ENCODE results near the gene CEP20. TPM values are rescaled to one million over a fixed set of nuclear protein-coding genes. Genes with fewer than 3 reads are reported as not detected.
"Not testable (repeated sequence)": the region's sequence is repeated elsewhere in the genome, so short reads cannot be mapped to it uniquely, and the experiment has no call there.

Gene CEP20
- total RNA-seq, 2 experiments from 2014 or later = 38.8 to 45.0 TPM

DNA sequence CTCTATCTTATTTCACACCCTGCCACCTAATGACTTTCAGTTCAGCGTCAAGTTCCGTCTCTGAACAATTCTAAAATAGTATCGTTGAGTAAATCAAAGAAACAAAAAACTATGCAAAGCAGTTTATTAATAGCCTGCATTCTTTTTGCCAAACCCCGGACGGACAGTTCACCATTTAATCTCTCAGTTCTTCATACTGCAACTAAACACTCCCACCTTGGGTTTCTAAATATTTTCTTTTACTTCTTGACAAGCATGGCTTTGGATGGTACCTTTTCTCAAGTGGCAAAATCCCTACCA lies 32.7 kb downstream of the CEP20 start:
- peaks cover 8% of the 10 kb centered on the region for H3K4me1 Mint-ChIP-seq (ENCODE audit: low read depth)
- DNase-seq (no peak), ATAC-seq (no peak)
- no peak overlapping the region for H3K4me3 Mint-ChIP-seq
- ChIA-PET CTCF (no interaction called here), POLR2A (interaction anchor here (0.7 kb wide), 1 partner anchor 65 kb away, joined by 3 read pairs; no protein-coding TSS in a partner anchor)
- no peaks in the 10 kb centered on the region for H3K9me3 Mint-ChIP-seq (ENCODE audit: insufficient read depth)
- no peak overlapping the region for H3K27ac Mint-ChIP-seq
- H3K36me3 Mint-ChIP-seq (ENCODE audit: low read depth) = no peaks in the 10 kb centered on the region
- peaks cover 46% of the 10 kb centered on the region for H3K27me3 Mint-ChIP-seq (ENCODE audit: low read depth)

DNA sequence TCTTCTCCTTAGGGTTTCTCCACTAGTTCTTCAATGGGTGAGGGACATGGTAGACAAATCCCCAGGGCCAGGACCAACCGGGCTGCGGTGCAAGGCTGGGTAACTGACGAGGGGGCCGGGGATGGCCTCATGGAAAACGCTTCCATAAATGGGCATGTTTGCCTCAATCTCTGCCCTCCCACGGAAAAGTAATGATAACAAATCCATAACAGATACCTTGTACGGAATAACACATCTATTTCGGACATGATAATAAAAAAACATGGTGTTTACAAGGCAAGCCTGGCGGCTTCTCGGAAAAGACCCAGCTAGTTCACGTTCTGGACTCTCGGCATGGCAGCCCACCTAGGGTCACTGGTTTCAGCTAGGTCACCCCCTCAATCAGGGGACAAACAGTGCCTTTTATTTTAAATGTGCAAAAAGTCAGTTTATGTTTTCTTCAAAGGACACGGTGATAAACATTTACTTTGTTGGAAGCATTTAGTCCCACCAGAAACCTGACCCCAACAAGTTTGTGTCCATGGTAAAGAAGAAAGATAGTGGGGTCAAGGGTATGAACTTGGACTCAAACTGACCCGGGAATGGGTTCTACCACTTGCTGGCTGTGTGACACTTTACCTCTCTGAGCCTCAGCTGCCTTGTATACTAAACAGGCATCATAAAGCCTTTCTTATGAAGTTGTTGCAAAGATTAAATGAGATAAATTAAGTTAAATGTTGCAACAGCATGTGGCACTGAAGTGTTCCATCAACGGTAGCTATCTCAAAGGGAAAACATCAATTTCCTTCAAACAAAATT lies 33.3 kb downstream of the CEP20 start:
- DNase-seq = no peak
- ChIA-PET POLR2A (interaction anchor here (0.7 kb wide), 1 partner anchor 66 kb away, joined by 3 read pairs; no protein-coding TSS in a partner anchor), CTCF (no interaction called here)
- H3K9me3 Mint-ChIP-seq (ENCODE audit: insufficient read depth) = no peaks in the 10 kb centered on the region
- H3K4me3 Mint-ChIP-seq = no peak overlapping the region
- H3K4me1 Mint-ChIP-seq (ENCODE audit: low read depth) = peaks cover 8% of the 10 kb centered on the region
- no peaks in the 10 kb centered on the region for H3K36me3 Mint-ChIP-seq (ENCODE audit: low read depth)
- no peak for ATAC-seq
- H3K27ac Mint-ChIP-seq = no peak overlapping the region
- H3K27me3 Mint-ChIP-seq (ENCODE audit: low read depth) = peaks cover 46% of the 10 kb centered on the region

DNA sequence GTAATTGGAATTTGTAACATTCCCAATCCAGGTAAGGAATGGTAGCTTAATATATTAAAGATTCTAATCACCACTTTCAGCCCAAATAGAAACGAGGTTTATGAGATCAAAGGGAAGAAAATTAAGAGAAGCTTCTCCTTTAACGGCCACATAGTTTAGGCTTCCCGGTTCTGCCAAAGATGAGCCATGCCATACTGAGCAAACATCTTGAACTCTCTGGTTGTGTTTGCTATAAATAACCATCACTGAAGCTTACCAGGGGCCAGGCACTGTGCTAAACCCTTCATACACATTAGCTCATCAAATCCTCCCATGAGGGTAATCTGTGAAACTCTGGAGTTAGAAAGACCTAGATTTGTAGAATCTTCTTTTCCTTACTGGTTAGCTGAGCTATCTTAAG lies 34.3 kb downstream of the CEP20 start:
- ATAC-seq = no peak
- Mint-ChIP-seq H3K4me3 (no peak overlapping the region), H3K36me3 (ENCODE audit: low read depth) (no peaks in the 10 kb centered on the region), H3K27me3 (ENCODE audit: low read depth) (peaks cover 42% of the 10 kb centered on the region), H3K27ac (no peak overlapping the region), H3K4me1 (ENCODE audit: low read depth) (peaks cover 8% of the 10 kb centered on the region), H3K9me3 (ENCODE audit: insufficient read depth) (no peaks in the 10 kb centered on the region)
- ChIA-PET POLR2A (no interaction called here), CTCF (no interaction called here)
- no peak for DNase-seq

DNA sequence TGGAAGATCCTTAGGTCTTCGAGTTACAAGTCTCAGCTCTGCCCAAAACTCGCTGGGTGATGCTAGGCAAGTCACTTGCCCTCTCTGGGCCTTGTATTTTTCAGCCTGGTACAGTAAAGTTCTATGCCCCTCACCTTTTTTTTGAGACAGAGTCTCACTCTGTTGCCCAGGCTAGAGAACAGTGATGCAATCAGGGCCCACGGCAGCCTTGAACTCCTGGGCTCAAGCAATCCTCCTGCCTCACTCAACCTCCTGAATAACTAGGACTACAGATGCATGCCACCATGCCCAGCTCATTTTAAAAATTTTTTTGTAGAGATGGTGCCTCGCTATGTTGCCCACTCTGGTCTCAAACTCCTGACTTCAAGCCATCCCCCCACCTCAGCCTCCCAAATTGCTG lies 35.4 kb downstream of the CEP20 start:
- H3K9me3 Mint-ChIP-seq (ENCODE audit: insufficient read depth) = no peaks in the 10 kb centered on the region
- H3K36me3 Mint-ChIP-seq (ENCODE audit: low read depth) = no peaks in the 10 kb centered on the region
- H3K4me3 Mint-ChIP-seq = no peak overlapping the region
- ATAC-seq (no peak), DNase-seq (no peak)
- ChIA-PET CTCF (no interaction called here), POLR2A (no interaction called here)
- H3K27ac Mint-ChIP-seq = no peak overlapping the region
- peaks cover 8% of the 10 kb centered on the region for H3K4me1 Mint-ChIP-seq (ENCODE audit: low read depth)
- H3K27me3 Mint-ChIP-seq (ENCODE audit: low read depth) = peaks cover 39% of the 10 kb centered on the region

DNA sequence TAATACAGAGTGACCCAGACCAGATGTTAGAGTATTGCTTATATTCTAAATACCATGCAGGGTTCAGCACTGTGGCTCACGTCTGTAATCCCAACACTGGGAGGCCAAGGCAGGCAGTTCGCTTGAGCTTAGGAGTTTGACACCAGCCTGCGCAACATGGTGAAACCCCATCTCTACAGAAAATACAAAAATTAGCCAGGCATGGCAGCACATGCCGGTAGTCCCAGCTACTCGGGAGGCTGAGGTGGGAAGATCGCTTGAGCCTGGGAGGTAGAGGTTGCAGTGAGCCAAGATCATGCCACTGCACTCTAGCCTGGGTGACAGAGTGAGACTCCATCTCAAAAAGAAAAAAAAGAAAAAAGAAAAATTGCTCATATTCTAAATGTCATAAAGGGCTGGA lies 37.8 kb downstream of the CEP20 start:
- not testable (repeated sequence) for H3K36me3 Mint-ChIP-seq (ENCODE audit: low read depth); H3K4me1 Mint-ChIP-seq (ENCODE audit: low read depth); DNase-seq; H3K27ac Mint-ChIP-seq; ATAC-seq; H3K4me3 Mint-ChIP-seq; H3K9me3 Mint-ChIP-seq (ENCODE audit: insufficient read depth)
- ChIA-PET POLR2A (interaction anchor here (0.6 kb wide), 1 partner anchor 316 kb away, joined by 3 read pairs; no protein-coding TSS in a partner anchor), CTCF (interaction anchor here (1.3 kb wide), 1 partner anchor 8 kb away, joined by 3 read pairs; no protein-coding TSS in a partner anchor)
- peaks cover 19% of the 10 kb centered on the region for H3K27me3 Mint-ChIP-seq (ENCODE audit: low read depth)

DNA sequence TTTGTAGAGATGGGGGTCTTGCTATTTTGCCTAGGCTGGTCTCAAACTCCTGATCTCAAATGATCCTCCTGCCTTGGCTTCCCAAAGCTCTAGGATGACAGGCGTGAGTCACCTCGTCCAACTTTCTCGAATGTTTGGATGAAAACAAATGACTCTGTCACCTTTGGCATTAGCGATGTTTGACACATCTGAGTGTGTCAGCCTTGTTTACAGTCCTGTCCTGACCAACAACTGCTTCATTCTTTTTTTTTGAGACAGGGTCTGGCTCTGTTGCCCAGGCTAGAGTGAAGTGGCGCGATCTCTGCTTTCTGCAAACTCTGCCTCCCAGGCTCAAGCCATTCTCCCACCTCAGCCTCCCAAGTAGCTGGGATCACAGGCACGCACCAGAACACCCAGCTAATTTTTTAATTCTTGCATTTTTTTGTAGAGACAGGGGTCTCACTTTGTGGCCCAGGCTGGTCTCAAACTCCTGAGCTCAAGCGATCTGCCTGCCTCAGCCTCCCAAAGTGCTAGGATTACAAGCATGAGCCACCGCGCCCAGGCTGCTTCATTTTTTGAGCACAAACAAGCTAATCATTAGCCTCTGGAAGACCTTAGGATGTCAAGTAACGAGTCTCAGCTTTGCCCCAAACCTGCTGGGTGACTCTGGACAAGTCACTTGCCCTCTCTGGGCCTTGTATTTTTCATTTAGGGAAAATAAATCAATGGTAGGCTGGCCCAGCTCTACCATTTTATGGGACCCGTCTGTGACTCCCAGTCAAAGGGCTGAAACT lies 39.0 kb downstream of the CEP20 start:
- Mint-ChIP-seq H3K36me3 (ENCODE audit: low read depth) (no peaks in the 10 kb centered on the region), H3K27ac (no peak overlapping the region), H3K27me3 (ENCODE audit: low read depth) (peaks cover 16% of the 10 kb centered on the region), H3K4me3 (no peak overlapping the region), H3K4me1 (ENCODE audit: low read depth) (no peaks in the 10 kb centered on the region), H3K9me3 (ENCODE audit: insufficient read depth) (no peaks in the 10 kb centered on the region)
- ChIA-PET CTCF (interaction anchor here (1.3 to 1.5 kb wide), 2 partner anchors 9 to 25 kb away, joined by 3 read pairs; no protein-coding TSS in a partner anchor), POLR2A (no interaction called here)
- ATAC-seq = no peak
- no peak for DNase-seq

DNA sequence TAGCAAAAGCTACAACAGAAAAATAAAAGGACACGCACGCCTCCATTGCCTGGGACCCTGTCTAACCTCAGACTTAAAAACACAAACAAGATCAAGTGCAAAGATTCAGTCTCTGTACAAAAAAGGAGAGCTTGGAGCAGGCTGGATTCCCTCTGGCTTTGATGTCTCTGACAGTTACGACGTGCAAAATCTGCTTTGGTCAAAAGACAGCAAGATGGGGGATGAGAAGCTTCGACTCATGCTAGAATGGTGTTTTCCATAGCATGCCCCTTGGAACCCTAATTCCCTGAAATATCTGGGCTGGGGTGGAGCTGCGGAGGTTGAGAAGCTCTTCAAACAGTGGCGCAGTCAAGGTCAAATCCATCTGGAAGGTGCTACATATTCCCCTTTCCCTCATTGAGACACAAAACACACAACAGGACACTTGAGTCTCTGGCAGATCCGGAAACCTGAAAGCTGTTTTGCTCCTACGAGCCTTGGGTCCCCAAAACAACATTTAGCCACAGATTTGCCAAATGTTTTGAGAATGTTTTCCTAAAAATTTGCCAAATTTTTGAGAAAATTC lies 40.7 kb downstream of the CEP20 start:
- Mint-ChIP-seq H3K27ac (no peak overlapping the region), H3K27me3 (ENCODE audit: low read depth) (peaks cover 6% of the 10 kb centered on the region)
- POLR2A ChIA-PET = no interaction called here

DNA sequence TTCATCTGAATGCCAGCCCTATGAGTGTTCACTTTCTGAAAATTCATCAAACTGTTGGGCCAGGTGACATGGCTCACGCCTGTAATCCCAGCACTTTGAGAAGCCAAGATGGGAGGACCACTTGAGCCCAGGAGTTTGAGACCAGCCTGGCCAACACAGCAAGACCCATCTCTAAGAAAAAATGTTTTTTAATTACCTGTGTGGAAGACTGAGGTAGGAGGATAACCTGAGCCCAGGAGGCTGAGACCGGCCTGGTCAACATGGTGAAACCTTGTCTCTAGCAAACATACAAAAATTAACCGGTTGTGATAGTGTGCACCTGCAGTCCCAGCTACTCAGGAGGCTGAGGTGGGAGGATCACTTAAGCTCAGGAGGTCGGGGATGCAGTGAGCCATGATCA lies 41.9 kb downstream of the CEP20 start:
- Mint-ChIP-seq H3K4me1 (ENCODE audit: low read depth) (no peaks in the 10 kb centered on the region), H3K27me3 (ENCODE audit: low read depth) (peaks cover 6% of the 10 kb centered on the region), H3K36me3 (ENCODE audit: low read depth) (no peaks in the 10 kb centered on the region), H3K27ac (no peak overlapping the region), H3K9me3 (ENCODE audit: insufficient read depth) (no peaks in the 10 kb centered on the region), H3K4me3 (no peak overlapping the region)
- no peak for DNase-seq
- ATAC-seq = no peak
- POLR2A ChIA-PET = no interaction called here
- CTCF ChIA-PET = no interaction called here

More for the DNA sequence above, 40.7 kb downstream of the CEP20 start:
- Mint-ChIP-seq H3K9me3 (ENCODE audit: insufficient read depth) (no peaks in the 10 kb centered on the region), H3K36me3 (ENCODE audit: low read depth) (no peaks in the 10 kb centered on the region), H3K4me3 (no peak overlapping the region), H3K4me1 (ENCODE audit: low read depth) (no peaks in the 10 kb centered on the region)
- DNase-seq (no peak), ATAC-seq (no peak)
- CTCF ChIA-PET = interaction anchor here (1.0 to 1.5 kb wide), 3 partner anchors 9 to 26 kb away, joined by 3 to 4 read pairs (median 3); partner anchors contain the start of gene MYH11

DNA sequence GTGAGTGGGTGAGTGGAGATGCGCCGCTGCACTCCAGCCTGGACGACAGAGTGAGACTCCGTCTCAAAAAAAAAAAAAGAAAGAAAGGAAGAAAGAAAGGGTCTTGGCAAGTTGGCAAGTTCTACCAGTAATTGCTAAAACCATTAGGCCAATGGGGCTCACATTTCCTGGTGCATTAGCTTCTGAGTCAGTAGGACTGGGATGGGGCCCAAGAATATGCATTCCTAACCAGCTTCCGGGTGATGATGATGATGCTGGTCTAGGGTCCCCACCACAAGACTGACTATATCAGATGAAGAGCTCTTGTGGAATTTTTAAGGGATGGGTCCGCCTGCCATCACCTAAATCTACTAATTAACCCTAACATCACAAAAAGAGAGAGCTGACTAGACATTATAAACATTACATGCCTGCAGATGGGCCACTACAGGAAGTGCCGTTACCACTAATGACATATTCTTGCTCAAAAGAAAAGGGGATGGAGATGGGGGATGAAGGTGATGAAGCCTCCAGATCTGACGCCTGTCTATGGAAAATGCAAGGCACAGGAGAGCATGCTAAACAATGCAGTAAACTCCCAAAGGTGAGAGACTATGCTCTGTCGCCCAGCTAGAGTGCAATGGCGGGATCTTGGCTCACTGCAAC lies 44.6 kb downstream of the CEP20 start:
- H3K4me1 Mint-ChIP-seq (ENCODE audit: low read depth) = no peaks in the 10 kb centered on the region
- no peaks in the 10 kb centered on the region for H3K9me3 Mint-ChIP-seq (ENCODE audit: insufficient read depth)
- ChIA-PET CTCF (no interaction called here), POLR2A (interaction anchor here (0.6 kb wide), 1 partner anchor 164 kb away, joined by 3 read pairs; no protein-coding TSS in a partner anchor)
- H3K4me3 Mint-ChIP-seq = no peak overlapping the region
- no peak overlapping the region for H3K27ac Mint-ChIP-seq
- DNase-seq (no peak), ATAC-seq (no peak)
- no peaks in the 10 kb centered on the region for H3K36me3 Mint-ChIP-seq (ENCODE audit: low read depth)
- peaks cover 7% of the 10 kb centered on the region for H3K27me3 Mint-ChIP-seq (ENCODE audit: low read depth)

DNA sequence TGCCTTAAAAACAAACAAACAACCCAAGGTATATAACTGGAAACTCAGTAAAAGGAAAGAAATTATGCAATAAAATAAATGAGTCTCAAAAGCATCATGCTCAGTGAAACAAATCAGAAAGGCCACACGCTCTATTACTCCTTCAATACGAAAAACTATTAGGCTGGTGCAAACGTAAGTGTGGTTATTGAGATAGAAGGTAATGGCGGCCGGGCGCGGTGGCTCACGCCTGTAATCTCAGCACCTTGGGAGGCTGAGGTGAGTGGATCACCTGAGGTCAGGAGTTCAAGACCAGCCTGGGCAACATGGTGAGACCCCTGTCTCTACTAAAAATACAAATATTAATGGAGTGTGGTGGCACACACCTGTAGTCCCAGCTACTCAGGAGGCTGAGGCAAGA lies 49.2 kb downstream of the CEP20 start:
- H3K27me3 Mint-ChIP-seq (ENCODE audit: low read depth); DNase-seq; H3K4me3 Mint-ChIP-seq; POLR2A ChIA-PET; H3K36me3 Mint-ChIP-seq (ENCODE audit: low read depth); H3K9me3 Mint-ChIP-seq (ENCODE audit: insufficient read depth); CTCF ChIA-PET; H3K27ac Mint-ChIP-seq; ATAC-seq: not testable (repeated sequence)
- peaks cover 12% of the 10 kb centered on the region for H3K4me1 Mint-ChIP-seq (ENCODE audit: low read depth)

DNA sequence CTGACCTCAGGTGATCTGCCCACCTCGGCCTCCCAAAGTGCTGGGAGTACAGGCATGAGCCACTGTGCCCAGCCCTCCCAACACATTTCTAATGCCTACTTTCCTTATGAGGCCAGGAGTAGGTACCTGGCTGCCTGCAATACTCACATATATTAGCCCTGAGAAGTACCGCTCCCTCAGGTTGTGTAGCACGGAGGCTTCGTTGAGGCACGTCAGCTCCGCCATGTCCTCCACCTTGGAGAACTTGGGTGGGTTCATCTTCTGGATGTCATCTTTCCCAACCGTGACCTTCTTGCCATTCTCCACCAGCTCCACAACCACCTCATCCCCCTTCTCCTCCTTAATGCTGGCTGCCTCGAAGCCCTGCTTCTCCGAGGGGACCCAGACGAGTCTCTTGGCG lies 50.6 kb downstream of the CEP20 start:
- CTCF ChIA-PET = no interaction called here
- peaks cover 4% of the 10 kb centered on the region for H3K27me3 Mint-ChIP-seq (ENCODE audit: low read depth)

More for the DNA sequence above, 50.6 kb downstream of the CEP20 start:
- no peaks in the 10 kb centered on the region for H3K9me3 Mint-ChIP-seq (ENCODE audit: insufficient read depth)
- H3K27ac Mint-ChIP-seq = no peak overlapping the region
- no peak overlapping the region for H3K4me3 Mint-ChIP-seq
- peaks cover 12% of the 10 kb centered on the region for H3K4me1 Mint-ChIP-seq (ENCODE audit: low read depth)
- no peak for ATAC-seq
- POLR2A ChIA-PET = no interaction called here
- no peak for DNase-seq
- no peaks in the 10 kb centered on the region for H3K36me3 Mint-ChIP-seq (ENCODE audit: low read depth)
